Measurements from ENCODE around the gene SC5D.

GRCh38 chr11:121328967-121329679 is 36.6 kb downstream of the SC5D start:
- no peak for TF ChIP-seq POLR2A (IDR thresholded peaks at IDR 0.05)
- no peak for TF ChIP-seq CTCF (IDR thresholded peaks at IDR 0.05)
